ENCODE data around the gene HEATR1. TPM values are rescaled to one million over a fixed set of nuclear protein-coding genes. Genes with fewer than 3 reads are reported as not detected.

Gene HEATR1
- total RNA-seq, 1 donor from 2014 or later = 33.3 TPM

DNA sequence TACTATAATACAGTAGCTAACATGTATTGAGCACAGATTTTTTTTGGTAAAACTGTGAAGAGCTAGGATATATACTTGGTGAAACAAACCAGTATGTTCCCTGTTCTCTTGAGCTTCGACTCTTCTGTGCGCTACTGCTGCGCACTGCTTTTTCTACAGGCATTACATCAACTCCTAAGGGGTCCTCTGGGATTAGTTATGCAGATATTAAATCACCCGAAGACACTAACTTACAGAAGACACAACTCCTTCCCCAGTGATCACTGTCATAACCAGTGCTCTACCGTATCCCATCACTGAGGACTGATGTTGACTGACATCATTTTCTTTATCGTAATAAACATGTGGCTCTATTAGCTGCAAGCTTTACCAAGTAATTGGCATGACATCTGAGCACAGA lies 55.9 kb downstream of the HEATR1 start:
- peak overlapping the region; percentile 20 for H3K4me3 Mint-ChIP-seq (ENCODE audit: unreplicated experiment)
- H3K9me3 Mint-ChIP-seq (ENCODE audit: unreplicated experiment) = no peaks in the 10 kb centered on the region
- TF ChIP-seq, protein P1, sequence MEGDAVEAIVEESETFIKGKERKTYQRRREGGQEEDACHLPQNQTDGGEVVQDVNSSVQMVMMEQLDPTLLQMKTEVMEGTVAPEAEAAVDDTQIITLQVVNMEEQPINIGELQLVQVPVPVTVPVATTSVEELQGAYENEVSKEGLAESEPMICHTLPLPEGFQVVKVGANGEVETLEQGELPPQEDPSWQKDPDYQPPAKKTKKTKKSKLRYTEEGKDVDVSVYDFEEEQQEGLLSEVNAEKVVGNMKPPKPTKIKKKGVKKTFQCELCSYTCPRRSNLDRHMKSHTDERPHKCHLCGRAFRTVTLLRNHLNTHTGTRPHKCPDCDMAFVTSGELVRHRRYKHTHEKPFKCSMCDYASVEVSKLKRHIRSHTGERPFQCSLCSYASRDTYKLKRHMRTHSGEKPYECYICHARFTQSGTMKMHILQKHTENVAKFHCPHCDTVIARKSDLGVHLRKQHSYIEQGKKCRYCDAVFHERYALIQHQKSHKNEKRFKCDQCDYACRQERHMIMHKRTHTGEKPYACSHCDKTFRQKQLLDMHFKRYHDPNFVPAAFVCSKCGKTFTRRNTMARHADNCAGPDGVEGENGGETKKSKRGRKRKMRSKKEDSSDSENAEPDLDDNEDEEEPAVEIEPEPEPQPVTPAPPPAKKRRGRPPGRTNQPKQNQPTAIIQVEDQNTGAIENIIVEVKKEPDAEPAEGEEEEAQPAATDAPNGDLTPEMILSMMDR (IDR thresholded peaks at IDR 0.05; ENCODE audit: unreplicated experiment) = no peak
- peaks cover 51% of the 10 kb centered on the region for H3K36me3 Mint-ChIP-seq (ENCODE audit: low read depth, unreplicated experiment)
- no peak for DNase-seq (ENCODE audit: low spot score)
- no peaks in the 10 kb centered on the region for H3K27me3 Mint-ChIP-seq (ENCODE audit: unreplicated experiment)
- H3K4me1 Mint-ChIP-seq (ENCODE audit: unreplicated experiment) = no peaks in the 10 kb centered on the region
- no peak overlapping the region for H3K27ac Mint-ChIP-seq (ENCODE audit: unreplicated experiment)

- H3K27ac Mint-ChIP-seq (ENCODE audit: unreplicated experiment) = peak overlapping the region; percentile 19
- H3K4me1 Mint-ChIP-seq (ENCODE audit: unreplicated experiment) = no peaks in the 10 kb centered on the region
- peak overlapping the region; percentile 13 for H3K4me3 Mint-ChIP-seq (ENCODE audit: unreplicated experiment)
- no peaks in the 10 kb centered on the region for H3K9me3 Mint-ChIP-seq (ENCODE audit: unreplicated experiment)
- no peak for DNase-seq (ENCODE audit: low spot score)
- H3K27me3 Mint-ChIP-seq (ENCODE audit: unreplicated experiment) = peaks cover 2% of the 10 kb centered on the region
- H3K36me3 Mint-ChIP-seq (ENCODE audit: low read depth, unreplicated experiment) = peaks cover 48% of the 10 kb centered on the region
- TF ChIP-seq, protein P1 (IDR thresholded peaks at IDR 0.05; ENCODE audit: unreplicated experiment) = no peak
Observed at GRCh38 chr1:236545621-236546169, 58.6 kb downstream of the HEATR1 start.

GRCh38 chr1:236543065-236543669 lies 61.1 kb downstream of the HEATR1 start:
- peaks cover 59% of the 10 kb centered on the region for H3K36me3 Mint-ChIP-seq (ENCODE audit: low read depth, unreplicated experiment)
- peaks cover 2% of the 10 kb centered on the region for H3K27me3 Mint-ChIP-seq (ENCODE audit: unreplicated experiment)
- H3K4me1 Mint-ChIP-seq (ENCODE audit: unreplicated experiment) = no peaks in the 10 kb centered on the region
- TF ChIP-seq, protein P1 (IDR thresholded peaks at IDR 0.05; ENCODE audit: unreplicated experiment) = peak; percentile 43
- peak; percentile 20 for DNase-seq (ENCODE audit: low spot score)
- no peak overlapping the region for H3K27ac Mint-ChIP-seq (ENCODE audit: unreplicated experiment)
- H3K4me3 Mint-ChIP-seq (ENCODE audit: unreplicated experiment) = peak overlapping the region; percentile 29
- H3K9me3 Mint-ChIP-seq (ENCODE audit: unreplicated experiment) = no peaks in the 10 kb centered on the region

GRCh38 chr1:236541710-236542109 lies 62.6 kb downstream of the HEATR1 start:
- no peak overlapping the region for H3K4me3 Mint-ChIP-seq (ENCODE audit: unreplicated experiment)
- peaks cover 48% of the 10 kb centered on the region for H3K36me3 Mint-ChIP-seq (ENCODE audit: low read depth, unreplicated experiment)
- no peaks in the 10 kb centered on the region for H3K9me3 Mint-ChIP-seq (ENCODE audit: unreplicated experiment)
- peaks cover 2% of the 10 kb centered on the region for H3K27me3 Mint-ChIP-seq (ENCODE audit: unreplicated experiment)
- DNase-seq (ENCODE audit: low spot score) = no peak
- H3K27ac Mint-ChIP-seq (ENCODE audit: unreplicated experiment) = no peak overlapping the region
- TF ChIP-seq, protein P1 (IDR thresholded peaks at IDR 0.05; ENCODE audit: unreplicated experiment) = no peak
- H3K4me1 Mint-ChIP-seq (ENCODE audit: unreplicated experiment) = no peaks in the 10 kb centered on the region

- peaks cover 55% of the 10 kb centered on the region for H3K36me3 Mint-ChIP-seq (ENCODE audit: low read depth, unreplicated experiment)
- no peaks in the 10 kb centered on the region for H3K4me1 Mint-ChIP-seq (ENCODE audit: unreplicated experiment)
- TF ChIP-seq, protein P1 (IDR thresholded peaks at IDR 0.05; ENCODE audit: unreplicated experiment) = no peak
- H3K27me3 Mint-ChIP-seq (ENCODE audit: unreplicated experiment) = peaks cover 2% of the 10 kb centered on the region
- no peak for DNase-seq (ENCODE audit: low spot score)
- no peaks in the 10 kb centered on the region for H3K9me3 Mint-ChIP-seq (ENCODE audit: unreplicated experiment)
- no peak overlapping the region for H3K27ac Mint-ChIP-seq (ENCODE audit: unreplicated experiment)
- H3K4me3 Mint-ChIP-seq (ENCODE audit: unreplicated experiment) = no peak overlapping the region
Observed at GRCh38 chr1:236540813-236541465, 63.4 kb downstream of the HEATR1 start.

All from endothelial cell (in vitro differentiated cells).